HCT116 (cell line): ENCODE results near the gene SLC25A44. TPM values are rescaled to one million over a fixed set of nuclear protein-coding genes. Genes with fewer than 3 reads are reported as not detected.

Experiments
- ATAC-seq: fragments of 200-7000 bp; cut with Tn5 transposase; 2 replicates; pipeline ENCODE4 v1.9.1; 2020; ENCODE audit warnings: mild to moderate bottlenecking, moderate library complexity
- BruUV-seq: library from RNA; stranded (reverse); fragments of 400-500 nt; replicated peaks from 2 replicates; lab custom pipeline; 2021; lab: Mats Ljungman, UMichigan
- CTCF ChIA-PET: fragments of 300-600 bp; sonication (Branson Sonifier 250); formaldehyde crosslinking; loops from one replicate; lab custom pipeline; 2021; ENCODE audit warnings: antibody characterized with exemption; lab: Charles Lee
- POLR2A ChIA-PET: fragments of 300-600, 350-600 bp; sonication (Branson Sonifier 250); formaldehyde crosslinking; loops from one replicate; lab custom pipeline; 2021; ENCODE audit warnings: antibody characterized with exemption; lab: Charles Lee
- RAD21 ChIA-PET, 2 experiments: fragments of 300-600 bp; sonication (Branson Sonifier 250); formaldehyde crosslinking; loops; one replicate each; lab custom pipeline; 2023; ENCODE audit warnings: low total read pairs in 2 of 2; ENCODE audit not compliant: uncharacterized antibody in 2 of 2, unreplicated experiment in 2 of 2, low non-redundant PET in 1 of 2; lab: Charles Lee
- DNase-seq: peaks from one replicate; pipeline ENCODE4 v3.0.0-alpha.2; 2010; ENCODE audit warnings: low read depth, low spot score
- H2AFZ ChIP-seq: fragments of 200-600 bp; shearing (Covaris generic), sonication (generic); 2 replicates; pipeline ENCODE4 v1.6.1; 2017; ENCODE audit warnings: low read depth, mixed run types, mixed read lengths, antibody characterized with exemption, low read length; ENCODE audit not compliant: poor library complexity, severe bottlenecking
- H3K27ac ChIP-seq: 2 replicates; pipeline ENCODE4 v1.5.1; 2012; ENCODE audit warnings: low read depth, low read length
- H3K27me3 ChIP-seq: fragments of 200-600 bp; sonication (generic); 2 replicates; pipeline ENCODE4 v1.6.1; 2016; ENCODE audit warnings: mixed run types, low read length, mixed read lengths; ENCODE audit not compliant: insufficient read depth
- H3K36me3 ChIP-seq, 2 experiments: fragments of 200-500 bp in 1 of 2; fragments of 200-600 bp in 1 of 2; sonication (Bioruptor generic) in 1 of 2; sonication (generic) in 1 of 2; 2 replicates each; pipeline versions ENCODE4 v1.5.1 to v1.6.1; 2014 to 2016; ENCODE audit warnings: low read length in 2 of 2, inconsistent platforms in 1 of 2, mixed read lengths in 1 of 2, mixed run types in 1 of 2; ENCODE audit not compliant: insufficient read depth in 2 of 2, control insufficient read depth in 1 of 2
- H3K4me1 ChIP-seq, 2 experiments: fragments of 200-600 bp in 1 of 2; sonication (generic) in 1 of 2; 2 replicates each; pipeline versions ENCODE4 v1.5.1 to v1.6.1; 2012 to 2017; ENCODE audit warnings: low read length in 2 of 2, inconsistent platforms in 1 of 2, mild to moderate bottlenecking in 1 of 2, mixed read lengths in 1 of 2, mixed run types in 1 of 2, moderate library complexity in 1 of 2; ENCODE audit not compliant: insufficient read depth in 2 of 2, control insufficient read depth in 1 of 2
- H3K4me2 ChIP-seq: fragments of 200-600 bp; sonication (generic); 2 replicates; pipeline ENCODE4 v1.6.1; 2017; ENCODE audit warnings: mixed run types, low read length, mixed read lengths
- H3K4me3 ChIP-seq, 2 experiments: fragments of 200-600 bp in 1 of 2; sonication (generic) in 1 of 2; replicated peaks in 1 of 2; 2 replicates each; pipeline ENCODE4 v1.5.1; 2011 to 2016; ENCODE audit warnings: low read length in 2 of 2, control low read depth in 1 of 2, low read depth in 1 of 2, mild to moderate bottlenecking in 1 of 2, mixed read lengths in 1 of 2, mixed run types in 1 of 2
- H3K79me2 ChIP-seq: fragments of 200-600 bp; sonication (generic); 2 replicates; pipeline ENCODE4 v1.6.1; 2017; ENCODE audit warnings: mild to moderate bottlenecking, mixed run types, low read length, moderate library complexity, mixed read lengths; ENCODE audit not compliant: insufficient read depth
- H3K9ac ChIP-seq: fragments of 200-600 bp; sonication (generic); 2 replicates; pipeline ENCODE4 v1.6.1; 2016; ENCODE audit warnings: low read length, mixed read lengths
- H3K9me2 ChIP-seq: fragments of 200-600 bp; sonication (generic), shearing (Covaris generic); 2 replicates; pipeline ENCODE4 v1.6.1; 2017; ENCODE audit warnings: mixed run types, mild to moderate bottlenecking, moderate library complexity; ENCODE audit not compliant: insufficient read depth
- H3K9me3 ChIP-seq, 2 experiments: fragments of 200-500 bp in 1 of 2; fragments of 200-600 bp in 1 of 2; sonication (Bioruptor generic) in 1 of 2; sonication (generic) in 1 of 2; 2 replicates each; pipeline ENCODE4 v1.6.1; 2014 to 2017; ENCODE audit warnings: low read length in 2 of 2, mixed read lengths in 2 of 2, inconsistent platforms in 1 of 2, low read depth in 1 of 2, mild to moderate bottlenecking in 1 of 2, mixed run types in 1 of 2, moderate library complexity in 1 of 2; ENCODE audit not compliant: control insufficient read depth in 1 of 2, insufficient read depth in 1 of 2
- H4K20me1 ChIP-seq: fragments of 200-600 bp; sonication (generic), shearing (Covaris generic); 2 replicates; pipeline ENCODE4 v1.6.1; 2017; ENCODE audit warnings: mixed run types, mild to moderate bottlenecking, moderate library complexity; ENCODE audit not compliant: insufficient read depth
- CBX3 ChIP-seq: IDR thresholded peaks from 2 replicates; pipeline ENCODE4 v1.6.1; 2012; ENCODE audit warnings: low read depth
- EGR1 ChIP-seq: IDR thresholded peaks from 2 replicates; pipeline ENCODE4 v1.6.1; 2012; ENCODE audit warnings: low read depth
- EZH2phosphoT487 ChIP-seq: fragments of 200-600 bp; IDR thresholded peaks from 2 replicates; pipeline ENCODE4 v1.6.1; 2018; ENCODE audit warnings: antibody characterized with exemption, borderline replicate concordance
- FOSL1 ChIP-seq: IDR thresholded peaks from 2 replicates; pipeline ENCODE4 v1.6.1; 2012; ENCODE audit warnings: low read depth
- JUND ChIP-seq: IDR thresholded peaks from 2 replicates; pipeline ENCODE4 v1.6.1; 2012
- MAX ChIP-seq: IDR thresholded peaks from 2 replicates; pipeline ENCODE4 v1.6.1; 2012
- POLR2A ChIP-seq: IDR thresholded peaks from 2 replicates; pipeline ENCODE4 v1.7.0; 2011; ENCODE audit warnings: borderline replicate concordance; ENCODE audit not compliant: insufficient read depth, insufficient read length; ENCODE audit errors: extremely low read depth
- POLR2AphosphoS5 ChIP-seq: IDR thresholded peaks from 2 replicates; pipeline ENCODE4 v1.6.1; 2011; ENCODE audit warnings: mild to moderate bottlenecking, low read depth, low read length, moderate library complexity
- RAD21 ChIP-seq: IDR thresholded peaks from 2 replicates; pipeline ENCODE4 v1.6.1; 2012; ENCODE audit warnings: low read depth, mild to moderate bottlenecking
- SIN3A ChIP-seq: IDR thresholded peaks from 2 replicates; pipeline ENCODE4 v1.6.1; 2012; ENCODE audit warnings: low read depth
- SRF ChIP-seq: IDR thresholded peaks from 2 replicates; pipeline ENCODE4 v1.6.1; 2012; ENCODE audit warnings: low read depth
- ZBTB33 ChIP-seq: IDR thresholded peaks from 2 replicates; pipeline ENCODE4 v1.6.1; 2011; ENCODE audit warnings: mild to moderate bottlenecking, low read length, moderate library complexity; ENCODE audit not compliant: insufficient replicate concordance; ENCODE audit errors: extremely low read depth
- ZNF274 ChIP-seq: fragments of 200-500 bp; sonication (Bioruptor generic); IDR thresholded peaks from 2 replicates; pipeline ENCODE4 v1.6.1; 2014; ENCODE audit warnings: mild to moderate bottlenecking, low read depth, low read length, inconsistent platforms
- intact Hi-C: fragments of 100-400 bp; cut with micrococcal nuclease; formaldehyde crosslinking; loops from 2 replicates; pipeline ENCODE4 v1.10.0; 2022
- total RNA-seq: library from RNA; stranded (reverse); gene quantifications from one replicate; pipeline ENCODE4 v1.2.1, GENCODE V29; 2021; ENCODE audit not compliant: unreplicated experiment
- TF ChIP-seq, protein P1 (sequence below): IDR thresholded peaks from 2 replicates; pipeline ENCODE4 v1.6.1; 2012

SLC25A44 gene
- total RNA-seq, 1 experiment from 2014 or later, result 17.5 TPM

- RAD21 ChIA-PET, result no interaction called here
- no peak overlapping the region for H2AFZ ChIP-seq
- DNase-seq, result no peak
Measured at GRCh38 chr1:156213644-156213966, 19.7 kb downstream of the SLC25A44 start.

GRCh38 chr1:156214024-156214748 is 20.3 kb downstream of the SLC25A44 start:
- POLR2A ChIA-PET, result interaction anchor here (2.6 kb wide), 1 partner anchor 21 kb away, joined by 22 read pairs; the partner anchor contains the start of gene SLC25A44
- DNase-seq, result peak; percentile 74
- H3K79me2 ChIP-seq, result peaks cover 35% of the 10 kb centered on the region
- RAD21 ChIA-PET, result no interaction called here
- H3K9me3 ChIP-seq, result no peaks in the 10 kb centered on the region
- ATAC-seq, result peak; percentile 16; the same call in 1 of the 2 replicates
- CTCF ChIA-PET, result interaction anchor here (1.8 to 3.1 kb wide), 2 partner anchors 10 to 69 kb away, joined by 8 to 45 read pairs; no protein-coding TSS in a partner anchor
- peak overlapping the region; percentile 85 to 96 for H3K4me3 ChIP-seq
- no TSS peak for BruUV-seq
- H3K9me2 ChIP-seq, result no peaks in the 10 kb centered on the region
- H3K27ac ChIP-seq, result peak overlapping the region; percentile 75
- peak overlapping the region; percentile 99 for H3K4me2 ChIP-seq
- no peak for TF ChIP-seq POLR2A
- TF ChIP-seq POLR2AphosphoS5, result no peak
- TF ChIP-seq ZBTB33, result no peak
- peak; percentile 44 for TF ChIP-seq JUND
- peak; percentile 21; the same call in 1 of the 2 replicates for TF ChIP-seq CBX3
- TF ChIP-seq, protein P1, sequence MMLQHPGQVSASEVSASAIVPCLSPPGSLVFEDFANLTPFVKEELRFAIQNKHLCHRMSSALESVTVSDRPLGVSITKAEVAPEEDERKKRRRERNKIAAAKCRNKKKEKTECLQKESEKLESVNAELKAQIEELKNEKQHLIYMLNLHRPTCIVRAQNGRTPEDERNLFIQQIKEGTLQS, result no peak
- TF ChIP-seq FOSL1, result peak; percentile 61
- TF ChIP-seq EZH2phosphoT487, result no peak
- TF ChIP-seq RAD21, result no peak
- peak; percentile 64 for TF ChIP-seq SIN3A
- peak; percentile 73; the same call in 1 of the 2 replicates for TF ChIP-seq MAX
- TF ChIP-seq ZNF274, result no peak
- no peaks in the 10 kb centered on the region for H3K27me3 ChIP-seq
- H4K20me1 ChIP-seq, result no peaks in the 10 kb centered on the region
- peaks cover 0 to 3% of the 10 kb centered on the region in 2 experiments; a peak in 1 of 4 replicates for H3K36me3 ChIP-seq
- peaks cover 10 to 21% of the 10 kb centered on the region in 2 experiments for H3K4me1 ChIP-seq
- intact Hi-C loops, result no loop called here
- peak overlapping the region; percentile 94 for H3K9ac ChIP-seq
- H2AFZ ChIP-seq, result no peak overlapping the region

More at GRCh38 chr1:156213644-156213966, 19.7 kb downstream of the SLC25A44 start:
- H3K36me3 ChIP-seq, result peaks cover 0 to 3% of the 10 kb centered on the region in 2 experiments; a peak in 1 of 4 replicates
- H3K9me2 ChIP-seq, result no peaks in the 10 kb centered on the region
- intact Hi-C loops, result no loop called here
- ATAC-seq, result no peak
- POLR2A ChIA-PET, result interaction anchor here (1.0 to 2.6 kb wide), 9 partner anchors 9 to 94 kb away, joined by 3 to 25 read pairs (median 5); partner anchors contain the start of genes SLC25A44 and SMG5
- no peaks in the 10 kb centered on the region for H3K9me3 ChIP-seq
- peak overlapping the region; percentile 85 to 96 for H3K4me3 ChIP-seq
- H3K4me1 ChIP-seq, result peaks cover 10 to 21% of the 10 kb centered on the region in 2 experiments
- CTCF ChIA-PET, result interaction anchor here (1.0 to 3.1 kb wide), 4 partner anchors 11 to 68 kb away, joined by 3 to 45 read pairs (median 6); partner anchors contain the start of gene SLC25A44
- H3K79me2 ChIP-seq, result peaks cover 33% of the 10 kb centered on the region
- H3K27me3 ChIP-seq, result no peaks in the 10 kb centered on the region
- peak overlapping the region; percentile 75 for H3K27ac ChIP-seq
- no peaks in the 10 kb centered on the region for H4K20me1 ChIP-seq
- peak overlapping the region; percentile 99 for H3K4me2 ChIP-seq
- H3K9ac ChIP-seq, result peak overlapping the region; percentile 94
- TF ChIP-seq EGR1, result no peak
- TF ChIP-seq JUND, result no peak
- TF ChIP-seq RAD21, result no peak
- TF ChIP-seq FOSL1, result no peak
- TF ChIP-seq EZH2phosphoT487, result no peak
- no peak for TF ChIP-seq SRF
- TF ChIP-seq ZNF274, result no peak
- no peak for TF ChIP-seq CBX3
- BruUV-seq, result no TSS peak
